Lower leg skin (tissue), 4 donors: ENCODE results near the gene ISYNA1. TPM values are rescaled to one million over a fixed set of nuclear protein-coding genes. Genes with fewer than 3 reads are reported as not detected.

Experiments used
- DNase-seq, 2 donors: peaks; one replicate each; pipeline ENCODE4 v3.0.0-alpha.2; 2019; ENCODE audit warnings: low spot score in 2 of 2
- H3K4me3 ChIP-seq: fragments of 200-600 bp; sonication (generic); 2 replicates; pipeline ENCODE4 v1.5.1; 2017; ENCODE audit warnings: mild to moderate bottlenecking, low read depth; ENCODE audit not compliant: poor library complexity, severe bottlenecking
- CTCF ChIP-seq, 3 donors: fragments of 450-650 bp; IDR thresholded peaks; one replicate each; pipeline ENCODE4 v1.5.1; 2016; ENCODE audit warnings: antibody characterized with exemption in 3 of 3, mild to moderate bottlenecking in 3 of 3, moderate library complexity in 2 of 3
- POLR2A ChIP-seq, 2 donors: fragments of 450-650 bp; IDR thresholded peaks; one replicate each; pipeline ENCODE4 v1.6.1; 2016 to 2017; ENCODE audit warnings: antibody characterized with exemption in 2 of 2, mild to moderate bottlenecking in 1 of 2, moderate library complexity in 1 of 2
- WGBS, 2 donors: methylation state at CpG; one replicate each; pipeline ENCODE4 v1.1.5; 2018; 5-methylcytosine and 5-hydroxymethylcytosine counted together
- intact Hi-C: fragments of 100-400 bp; cut with DNase I; formaldehyde crosslinking; loops from one replicate; pipeline ENCODE4 v1.15.0; 2023; ENCODE audit warnings: low total_unique reads
- total RNA-seq, 4 donors: library from RNA; depleted of rRNA; stranded (reverse); fragments of >200 nt; gene quantifications; one replicate each; pipeline ENCODE4 v1.1.0, GENCODE V29; 2016

The ISYNA1 gene
- total RNA-seq, 4 donors from 2014 or later: 16.9 to 29.9 (median 22.3) TPM

GRCh38 chr19:18427080-18427742, 10.7 kb downstream of the ISYNA1 start:
- intact Hi-C loops: no loop called here
- WGBS, 2 donors: 74 to 79% methylated on average over 16 of the region's 16 CpGs
- DNase-seq: no peak
- TF ChIP-seq CTCF (IDR thresholded peaks at IDR 0.05): no peak
- no peak for TF ChIP-seq POLR2A (IDR thresholded peaks at IDR 0.05)
- H3K4me3 ChIP-seq: no peak overlapping the region

- H3K4me3 ChIP-seq: no peak overlapping the region
- WGBS, 2 donors: 64 to 79% methylated on average over 6 to 8 of the region's 8 CpGs
- TF ChIP-seq POLR2A (IDR thresholded peaks at IDR 0.05): no peak
- TF ChIP-seq CTCF (IDR thresholded peaks at IDR 0.05): no peak
- intact Hi-C loops: no loop called here
- no peak for DNase-seq
Measured at GRCh38 chr19:18426416-18426767, 11.5 kb downstream of the ISYNA1 start.

GRCh38 chr19:18425515-18426415, 12.2 kb downstream of the ISYNA1 start:
- H3K4me3 ChIP-seq: no peak overlapping the region
- no peak for TF ChIP-seq POLR2A (IDR thresholded peaks at IDR 0.05)
- TF ChIP-seq CTCF (IDR thresholded peaks at IDR 0.05): no peak
- WGBS, 2 donors: 47 to 48% methylated on average over 17 to 18 of the region's 18 CpGs
- intact Hi-C loops: no loop called here
- DNase-seq: no peak

- intact Hi-C loops: no loop called here
- WGBS, 2 donors: 78 to 81% methylated on average over 14 to 17 of the region's 17 CpGs
- no peak for DNase-seq
- TF ChIP-seq CTCF (IDR thresholded peaks at IDR 0.05) (no peak), POLR2A (IDR thresholded peaks at IDR 0.05) (no peak)
- no peak overlapping the region for H3K4me3 ChIP-seq
Measured at GRCh38 chr19:18424890-18425514, 12.9 kb downstream of the ISYNA1 start.

GRCh38 chr19:18424122-18424889, 13.6 kb downstream of the ISYNA1 start:
- TF ChIP-seq POLR2A (IDR thresholded peaks at IDR 0.05) (no peak), CTCF (IDR thresholded peaks at IDR 0.05) (no peak)
- intact Hi-C loops: no loop called here
- DNase-seq: no peak
- 76 to 79% methylated on average over 21 to 22 of the region's 22 CpGs for WGBS, 2 donors
- no peak overlapping the region for H3K4me3 ChIP-seq
